ENCODE measurements around the gene TMEM175.
"Not testable (repeated sequence)": the region's sequence is repeated elsewhere in the genome, so short reads cannot be mapped to it uniquely, and the experiment has no call there.

The TMEM175 gene

DNA sequence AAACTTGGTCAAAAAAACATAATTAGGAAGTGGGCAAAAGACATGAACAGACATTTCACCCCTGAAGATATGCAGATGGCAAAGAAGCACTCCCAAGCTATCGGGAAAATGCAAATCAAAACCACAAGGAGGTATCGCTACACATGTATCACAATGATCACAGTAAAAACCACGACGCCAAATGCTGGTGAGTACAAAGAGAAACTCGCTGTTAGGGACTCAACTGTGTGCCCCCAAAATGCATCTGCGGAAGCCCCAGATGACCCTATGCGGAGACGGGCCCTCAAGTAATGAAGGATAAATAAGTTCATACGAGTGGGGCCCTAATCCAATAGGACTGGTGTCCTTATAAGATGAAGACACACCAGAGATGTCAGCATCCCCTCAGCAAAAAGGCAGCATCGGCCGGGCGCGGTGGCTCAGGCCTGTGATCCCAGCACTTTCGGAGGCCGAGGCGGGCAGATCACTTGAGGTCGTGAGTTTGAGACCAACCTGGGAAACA lies 10.4 kb upstream of the TMEM175 start:
- TF ChIP-seq, protein P1, sequence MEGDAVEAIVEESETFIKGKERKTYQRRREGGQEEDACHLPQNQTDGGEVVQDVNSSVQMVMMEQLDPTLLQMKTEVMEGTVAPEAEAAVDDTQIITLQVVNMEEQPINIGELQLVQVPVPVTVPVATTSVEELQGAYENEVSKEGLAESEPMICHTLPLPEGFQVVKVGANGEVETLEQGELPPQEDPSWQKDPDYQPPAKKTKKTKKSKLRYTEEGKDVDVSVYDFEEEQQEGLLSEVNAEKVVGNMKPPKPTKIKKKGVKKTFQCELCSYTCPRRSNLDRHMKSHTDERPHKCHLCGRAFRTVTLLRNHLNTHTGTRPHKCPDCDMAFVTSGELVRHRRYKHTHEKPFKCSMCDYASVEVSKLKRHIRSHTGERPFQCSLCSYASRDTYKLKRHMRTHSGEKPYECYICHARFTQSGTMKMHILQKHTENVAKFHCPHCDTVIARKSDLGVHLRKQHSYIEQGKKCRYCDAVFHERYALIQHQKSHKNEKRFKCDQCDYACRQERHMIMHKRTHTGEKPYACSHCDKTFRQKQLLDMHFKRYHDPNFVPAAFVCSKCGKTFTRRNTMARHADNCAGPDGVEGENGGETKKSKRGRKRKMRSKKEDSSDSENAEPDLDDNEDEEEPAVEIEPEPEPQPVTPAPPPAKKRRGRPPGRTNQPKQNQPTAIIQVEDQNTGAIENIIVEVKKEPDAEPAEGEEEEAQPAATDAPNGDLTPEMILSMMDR (IDR thresholded peaks at IDR 0.05; ENCODE audit: unreplicated experiment in 3 of 3), result no peak
- H3K27ac Mint-ChIP-seq, result no peak overlapping the region
- no peak overlapping the region for H3K4me3 Mint-ChIP-seq
- H3K9me3 Mint-ChIP-seq, result peaks cover 7% of the 10 kb centered on the region
- peaks cover 5% of the 10 kb centered on the region for H3K4me1 Mint-ChIP-seq
- H3K36me3 Mint-ChIP-seq (ENCODE audit: low read depth), result peaks cover 35% of the 10 kb centered on the region
- no peaks in the 10 kb centered on the region for H3K27me3 Mint-ChIP-seq (ENCODE audit: low read depth)

DNA sequence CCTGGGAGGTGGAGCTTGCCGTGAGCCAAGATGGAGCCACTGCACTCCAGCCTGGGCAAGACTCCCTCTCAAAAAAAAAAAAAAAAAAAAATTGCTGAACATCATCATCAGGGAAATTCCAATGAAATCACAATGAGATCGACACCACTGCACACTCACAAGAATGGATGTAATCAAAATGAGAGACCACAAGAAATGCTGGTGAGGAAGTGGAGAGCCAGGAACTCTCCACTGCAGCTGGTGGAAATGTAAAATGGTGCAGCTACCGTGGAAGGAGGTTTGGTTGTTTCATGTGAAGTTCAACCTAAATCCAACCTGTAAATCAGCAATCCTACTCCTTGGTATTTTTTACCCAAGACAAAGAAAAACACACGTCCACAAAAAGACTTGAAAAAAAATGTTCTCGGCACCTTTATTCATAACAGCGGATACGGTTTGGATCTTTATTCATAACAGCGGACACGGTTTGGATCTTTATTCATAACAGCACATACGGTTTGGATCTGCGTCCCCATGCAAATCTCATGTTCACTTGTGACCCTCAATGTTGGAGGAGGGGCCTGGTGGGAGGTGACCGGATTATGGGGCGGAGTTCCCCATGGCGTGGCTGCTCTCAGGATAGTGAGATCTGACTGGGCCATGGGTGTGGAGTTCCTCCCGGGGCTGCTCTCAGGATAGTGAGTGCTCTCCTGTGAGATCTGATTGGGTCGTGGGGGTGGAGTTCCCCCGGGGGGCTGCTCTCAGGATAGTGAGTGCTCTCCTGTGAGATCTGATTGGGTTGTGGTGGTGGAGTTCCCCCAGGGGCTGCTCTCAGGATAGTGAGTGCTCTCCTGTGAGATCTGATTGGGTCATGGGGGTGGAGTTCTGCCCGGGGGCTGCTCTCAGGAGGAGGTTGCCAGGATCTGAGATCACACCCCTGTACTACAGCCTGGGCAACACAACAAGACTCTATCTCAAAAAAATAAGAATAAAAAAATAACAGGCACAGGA lies 7.9 kb upstream of the TMEM175 start:
- Mint-ChIP-seq H3K4me3 (no peak overlapping the region), H3K4me1 (peaks cover 5% of the 10 kb centered on the region), H3K27ac (peak overlapping the region in 1 of 3 experiments; percentile 16), H3K36me3 (ENCODE audit: low read depth) (peaks cover 21% of the 10 kb centered on the region), H3K27me3 (ENCODE audit: low read depth) (no peaks in the 10 kb centered on the region), H3K9me3 (peaks cover 3% of the 10 kb centered on the region)
- TF ChIP-seq, protein P1 (IDR thresholded peaks at IDR 0.05; ENCODE audit: unreplicated experiment in 3 of 3), result no peak

DNA sequence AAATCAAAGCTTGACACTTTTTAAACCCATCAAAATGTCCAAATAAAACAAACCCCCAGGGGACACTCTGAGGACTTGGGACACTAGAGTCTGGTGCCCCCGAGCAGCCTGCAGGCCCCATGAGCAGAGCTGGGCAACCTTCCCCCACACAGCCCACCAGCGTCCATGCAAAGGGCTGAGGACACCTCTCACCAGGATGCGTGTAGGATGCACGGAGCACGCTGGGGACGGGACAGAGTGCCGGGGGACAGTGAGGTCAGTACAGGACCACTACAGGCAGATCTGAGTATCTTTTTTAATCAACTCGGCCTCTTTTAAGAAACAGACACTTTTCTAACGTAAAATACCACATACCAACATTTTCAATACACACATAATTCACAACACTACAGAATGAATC lies 7.1 kb upstream of the TMEM175 start:
- TF ChIP-seq, protein P1 (IDR thresholded peaks at IDR 0.05; ENCODE audit: unreplicated experiment in 3 of 3), result no peak
- peaks cover 7% of the 10 kb centered on the region for H3K4me1 Mint-ChIP-seq

DNA sequence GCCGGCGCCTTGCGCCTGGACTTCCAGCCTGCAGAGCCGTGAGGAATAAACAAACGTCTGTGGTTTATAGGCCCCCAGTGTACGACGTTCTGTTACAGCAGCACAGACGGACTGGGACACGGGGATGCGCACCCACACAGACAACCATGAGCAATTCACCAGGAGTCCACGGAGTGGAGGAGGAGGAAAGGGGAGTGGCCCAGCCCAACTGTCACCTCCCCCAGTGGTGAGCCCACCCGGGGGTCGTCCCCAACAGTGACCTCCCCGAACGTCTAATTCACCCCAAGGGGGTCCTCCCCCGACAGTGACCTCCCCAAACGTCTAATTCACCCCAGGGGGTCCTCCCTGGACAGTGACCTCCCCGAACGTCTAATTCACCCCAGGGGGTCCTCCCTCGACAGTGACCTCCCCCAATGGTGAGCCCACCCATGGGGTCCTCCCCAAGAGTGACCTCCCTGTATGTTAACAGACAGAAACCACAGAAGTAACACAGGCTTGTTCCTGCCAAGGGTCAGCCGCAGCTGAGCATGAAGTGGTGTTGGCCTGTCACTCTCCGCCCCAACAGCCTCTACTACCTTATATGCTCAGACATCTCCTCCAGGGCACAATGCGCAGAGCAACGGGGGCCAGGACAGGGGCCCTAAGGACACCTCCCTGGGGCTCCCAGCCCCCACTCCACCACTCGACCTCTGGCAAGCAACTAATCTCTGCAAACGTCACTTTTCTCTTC lies 6.3 kb upstream of the TMEM175 start:
- Mint-ChIP-seq H3K4me3 (no peak overlapping the region), H3K4me1 (peaks cover 14% of the 10 kb centered on the region), H3K27ac (peak overlapping the region in 1 of 3 experiments; percentile 27), H3K9me3 (no peaks in the 10 kb centered on the region), H3K27me3 (ENCODE audit: low read depth) (no peaks in the 10 kb centered on the region), H3K36me3 (ENCODE audit: low read depth) (peaks cover 13% of the 10 kb centered on the region)
- TF ChIP-seq, protein P1 (IDR thresholded peaks at IDR 0.05; ENCODE audit: unreplicated experiment in 3 of 3), result no peak

More for the DNA sequence above, 7.1 kb upstream of the TMEM175 start:
- Mint-ChIP-seq H3K4me3 (no peak overlapping the region), H3K27ac (no peak overlapping the region), H3K27me3 (ENCODE audit: low read depth) (no peaks in the 10 kb centered on the region), H3K9me3 (no peaks in the 10 kb centered on the region), H3K36me3 (ENCODE audit: low read depth) (peaks cover 14% of the 10 kb centered on the region)

DNA sequence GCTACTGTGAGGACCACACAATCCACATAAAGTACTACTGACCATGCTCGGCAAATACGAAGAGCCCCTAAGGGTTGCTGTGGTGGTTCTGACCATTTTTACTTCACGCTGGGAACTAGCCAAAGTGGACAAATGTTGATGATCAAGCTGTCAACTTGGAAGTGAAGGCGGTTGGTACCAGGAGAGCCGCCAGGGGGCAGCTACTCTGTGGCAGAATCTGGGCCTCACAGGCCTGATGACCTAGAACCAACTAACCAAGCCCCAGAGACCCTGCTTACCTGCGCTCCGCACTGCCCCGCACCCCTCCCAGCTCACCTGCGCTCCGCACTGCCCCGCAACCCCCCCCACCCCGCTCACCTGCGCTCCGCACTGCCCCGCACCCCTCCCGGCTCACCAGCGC lies 5.7 kb upstream of the TMEM175 start:
- no peaks in the 10 kb centered on the region for H3K9me3 Mint-ChIP-seq
- no peaks in the 10 kb centered on the region for H3K27me3 Mint-ChIP-seq (ENCODE audit: low read depth)
- H3K4me1 Mint-ChIP-seq, result peaks cover 19% of the 10 kb centered on the region
- H3K27ac Mint-ChIP-seq, result peak overlapping the region in 1 of 3 experiments; percentile 27
- H3K4me3 Mint-ChIP-seq, result no peak overlapping the region
- peaks cover 10% of the 10 kb centered on the region for H3K36me3 Mint-ChIP-seq (ENCODE audit: low read depth)
- TF ChIP-seq, protein P1 (IDR thresholded peaks at IDR 0.05; ENCODE audit: unreplicated experiment in 3 of 3), result peak; percentile 39 to 46 (median 43)

DNA sequence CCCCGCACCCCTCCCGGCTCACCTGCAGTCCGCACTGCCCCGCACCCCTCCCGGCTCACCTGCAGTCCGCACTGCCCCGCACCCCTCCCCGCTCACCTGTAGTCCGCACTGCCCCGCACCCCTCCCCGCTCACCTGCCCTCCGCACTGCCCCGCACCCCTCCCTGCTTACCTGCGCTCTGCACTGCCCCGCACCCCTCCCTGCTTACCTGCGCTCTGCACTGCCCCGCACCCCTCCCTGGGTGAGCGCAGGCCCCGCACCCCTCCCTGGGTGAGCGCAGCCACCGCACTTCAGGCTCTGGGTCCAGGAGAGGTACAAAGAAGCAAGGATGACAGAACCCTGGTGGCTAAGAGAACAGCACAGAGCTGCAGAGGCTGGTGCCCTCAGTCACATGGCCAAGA lies 4.7 kb upstream of the TMEM175 start:
- not testable (repeated sequence) for H3K36me3 Mint-ChIP-seq (ENCODE audit: low read depth); H3K4me3 Mint-ChIP-seq; H3K9me3 Mint-ChIP-seq; H3K27me3 Mint-ChIP-seq (ENCODE audit: low read depth); H3K27ac Mint-ChIP-seq
- H3K4me1 Mint-ChIP-seq, result peaks cover 22% of the 10 kb centered on the region
